ENCODE results near the gene MIER3. TPM values are rescaled to one million over a fixed set of nuclear protein-coding genes. Genes with fewer than 3 reads are reported as not detected.

MIER3 gene
- total RNA-seq, 4 donors from 2014 or later: 12.2 to 33.4 (median 20.4) TPM

DNA sequence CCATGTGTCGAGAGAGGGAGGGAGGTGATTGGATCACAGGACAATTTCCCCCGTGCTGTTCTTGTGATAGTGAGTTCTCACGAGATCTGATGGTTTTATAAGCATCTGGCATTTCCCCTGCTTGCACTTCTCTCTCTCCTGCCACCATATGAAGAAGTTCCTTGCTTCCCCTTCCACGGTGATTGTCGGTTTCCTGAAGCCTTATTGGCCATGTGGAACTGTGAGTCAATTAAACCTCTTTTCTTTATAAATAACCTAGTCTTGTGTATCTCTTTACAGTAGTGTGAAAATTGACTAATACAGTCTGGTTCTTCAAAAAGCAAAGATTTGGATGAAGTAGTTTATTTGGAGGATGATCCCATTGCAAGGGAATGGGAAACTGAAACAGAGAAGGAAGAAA, 11.3 kb upstream of the MIER3 start:
- in situ Hi-C loops (cut with MboI; ENCODE audit: low sequenced_read_pairs in 4 of 4): no loop called here

DNA sequence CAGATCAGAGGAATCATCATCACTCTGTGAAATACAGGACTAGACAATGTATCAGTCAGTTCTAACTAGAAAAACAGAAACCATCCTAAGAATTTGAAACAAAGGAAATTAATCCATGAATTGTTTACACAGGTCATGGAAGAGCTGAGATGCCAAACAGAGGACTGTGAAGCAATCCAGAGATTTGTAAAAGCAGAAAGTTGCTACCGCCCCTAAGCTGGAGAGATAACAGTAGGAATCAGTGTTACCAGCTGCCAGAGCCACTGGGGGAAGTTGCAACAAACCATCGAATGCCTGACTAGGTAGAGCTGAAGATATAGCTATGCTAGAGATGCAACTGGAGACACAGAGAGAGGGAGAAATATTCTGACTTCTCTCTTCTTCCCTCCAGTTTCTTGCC, 10.4 kb upstream of the MIER3 start:
- Histone ChIP-seq H3K36me3 (no peaks in the 10 kb centered on the region), H3K4me3 (no peak overlapping the region), H3K27ac (no peak overlapping the region), H3K27me3 (no peaks in the 10 kb centered on the region), H3K4me1 (no peaks in the 10 kb centered on the region), H3K9me3 (no peaks in the 10 kb centered on the region)
- TF ChIP-seq, protein P1, sequence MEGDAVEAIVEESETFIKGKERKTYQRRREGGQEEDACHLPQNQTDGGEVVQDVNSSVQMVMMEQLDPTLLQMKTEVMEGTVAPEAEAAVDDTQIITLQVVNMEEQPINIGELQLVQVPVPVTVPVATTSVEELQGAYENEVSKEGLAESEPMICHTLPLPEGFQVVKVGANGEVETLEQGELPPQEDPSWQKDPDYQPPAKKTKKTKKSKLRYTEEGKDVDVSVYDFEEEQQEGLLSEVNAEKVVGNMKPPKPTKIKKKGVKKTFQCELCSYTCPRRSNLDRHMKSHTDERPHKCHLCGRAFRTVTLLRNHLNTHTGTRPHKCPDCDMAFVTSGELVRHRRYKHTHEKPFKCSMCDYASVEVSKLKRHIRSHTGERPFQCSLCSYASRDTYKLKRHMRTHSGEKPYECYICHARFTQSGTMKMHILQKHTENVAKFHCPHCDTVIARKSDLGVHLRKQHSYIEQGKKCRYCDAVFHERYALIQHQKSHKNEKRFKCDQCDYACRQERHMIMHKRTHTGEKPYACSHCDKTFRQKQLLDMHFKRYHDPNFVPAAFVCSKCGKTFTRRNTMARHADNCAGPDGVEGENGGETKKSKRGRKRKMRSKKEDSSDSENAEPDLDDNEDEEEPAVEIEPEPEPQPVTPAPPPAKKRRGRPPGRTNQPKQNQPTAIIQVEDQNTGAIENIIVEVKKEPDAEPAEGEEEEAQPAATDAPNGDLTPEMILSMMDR (IDR thresholded peaks at IDR 0.05 in 4 of 5, conservative IDR thresholded peaks at IDR 0.05 in 1 of 5): no peak
- TF ChIP-seq POLR2A (IDR thresholded peaks at IDR 0.05): no peak
- DNase-seq: no peak
- no peak for ATAC-seq
- in situ Hi-C loops (cut with MboI; ENCODE audit: low sequenced_read_pairs in 4 of 4): no loop called here
- intact Hi-C loops (cut with DNase I; ENCODE audit: low total_unique reads): no loop called here

More for the DNA sequence above, 11.3 kb upstream of the MIER3 start:
- H3K27me3 ChIP-seq: no peaks in the 10 kb centered on the region
- no peaks in the 10 kb centered on the region for H3K36me3 ChIP-seq
- H3K4me1 ChIP-seq: no peaks in the 10 kb centered on the region
- H3K27ac ChIP-seq: no peak overlapping the region
- DNase-seq: no peak
- H3K9me3 ChIP-seq: no peaks in the 10 kb centered on the region
- TF ChIP-seq, protein P1 (IDR thresholded peaks at IDR 0.05 in 4 of 5, conservative IDR thresholded peaks at IDR 0.05 in 1 of 5): no peak
- no peak for TF ChIP-seq POLR2A (IDR thresholded peaks at IDR 0.05)
- intact Hi-C loops (cut with DNase I; ENCODE audit: low total_unique reads): no loop called here
- H3K4me3 ChIP-seq: no peak overlapping the region
- ATAC-seq: no peak

GRCh38 chr5:56961746-56962145, 9.8 kb upstream of the MIER3 start:
- H3K27ac ChIP-seq: no peak overlapping the region
- DNase-seq (no peak), ATAC-seq (no peak)
- H3K36me3 ChIP-seq: no peaks in the 10 kb centered on the region
- no peaks in the 10 kb centered on the region for H3K27me3 ChIP-seq
- in situ Hi-C loops (cut with MboI; ENCODE audit: low sequenced_read_pairs in 4 of 4) (no loop called here), intact Hi-C loops (cut with DNase I; ENCODE audit: low total_unique reads) (no loop called here)
- no peak overlapping the region for H3K4me3 ChIP-seq
- H3K9me3 ChIP-seq: no peaks in the 10 kb centered on the region
- H3K4me1 ChIP-seq: no peaks in the 10 kb centered on the region
- no peak for TF ChIP-seq POLR2A (IDR thresholded peaks at IDR 0.05)
- TF ChIP-seq, protein P1 (IDR thresholded peaks at IDR 0.05 in 4 of 5, conservative IDR thresholded peaks at IDR 0.05 in 1 of 5): no peak

- in situ Hi-C loops (cut with MboI; ENCODE audit: low sequenced_read_pairs in 4 of 4): no loop called here
- no peaks in the 10 kb centered on the region for H3K9me3 ChIP-seq
- DNase-seq (no peak), ATAC-seq (no peak)
- no peak overlapping the region for H3K4me3 ChIP-seq
- no peaks in the 10 kb centered on the region for H3K27me3 ChIP-seq
- no peaks in the 10 kb centered on the region for H3K36me3 ChIP-seq
- H3K4me1 ChIP-seq: no peaks in the 10 kb centered on the region
- intact Hi-C loops (cut with DNase I; ENCODE audit: low total_unique reads): no loop called here
- no peak overlapping the region for H3K27ac ChIP-seq
- TF ChIP-seq, protein P1 (IDR thresholded peaks at IDR 0.05 in 4 of 5, conservative IDR thresholded peaks at IDR 0.05 in 1 of 5): no peak
- TF ChIP-seq POLR2A (IDR thresholded peaks at IDR 0.05): no peak
Measured at GRCh38 chr5:56959326-56959725, 7.4 kb upstream of the MIER3 start.

- H3K27ac ChIP-seq: no peak overlapping the region
- H3K4me3 ChIP-seq: no peak overlapping the region
- intact Hi-C loops (cut with DNase I; ENCODE audit: low total_unique reads) (no loop called here), in situ Hi-C loops (cut with MboI; ENCODE audit: low sequenced_read_pairs in 4 of 4) (no loop called here)
- no peaks in the 10 kb centered on the region for H3K36me3 ChIP-seq
- H3K9me3 ChIP-seq: no peaks in the 10 kb centered on the region
- ATAC-seq (no peak), DNase-seq (no peak)
- H3K27me3 ChIP-seq: no peaks in the 10 kb centered on the region
- TF ChIP-seq, protein P1 (IDR thresholded peaks at IDR 0.05 in 4 of 5, conservative IDR thresholded peaks at IDR 0.05 in 1 of 5): no peak
- TF ChIP-seq POLR2A (IDR thresholded peaks at IDR 0.05): no peak
- no peaks in the 10 kb centered on the region for H3K4me1 ChIP-seq
Measured at GRCh38 chr5:56958595-56958994, 6.7 kb upstream of the MIER3 start.
